Right lobe of liver (tissue), 4 donors: ENCODE measurements around the gene LOXL1.

Experiments used
- CTCF ChIP-seq, 4 donors: fragments of 200-600 bp in 3 of 4; fragments of 450-650 bp in 1 of 4; IDR thresholded peaks; one replicate each; pipeline versions ENCODE4 v1.5.1 to v1.8.0; 2016 to 2022; ENCODE audit warnings: antibody characterized with exemption in 4 of 4, mild to moderate bottlenecking in 2 of 4
- POLR2A ChIP-seq: fragments of 450-650 bp; IDR thresholded peaks from one replicate; pipeline ENCODE4 v1.6.1; 2017; ENCODE audit warnings: antibody characterized with exemption, mild to moderate bottlenecking
- donor health status: DM: no; HTN: no; CAD: no.
- donor health status: DM: no; HTN: no; CAD: no.
- donor health status: DM: no; HTN: yes; CAD: no.

DNA sequence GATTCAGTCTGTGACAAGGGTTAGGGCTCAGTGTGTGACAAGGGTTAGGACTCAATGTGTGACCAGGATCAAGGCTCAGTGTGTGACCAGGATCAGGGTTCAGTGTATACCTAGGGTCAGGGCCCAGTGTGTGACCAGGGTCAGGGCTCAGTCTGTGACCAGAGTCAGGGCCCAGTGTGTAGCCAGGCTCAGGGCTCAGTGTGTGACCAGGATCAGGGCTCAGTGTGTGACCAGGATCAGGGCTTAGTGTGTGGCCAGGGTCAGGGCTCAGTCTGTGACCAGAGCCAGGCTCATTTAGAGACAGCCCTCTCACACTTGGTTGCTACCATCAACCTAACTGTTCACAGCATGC, 24.2 kb downstream of the LOXL1 start:
- no peak for TF ChIP-seq CTCF (IDR thresholded peaks at IDR 0.05)
- no peak for TF ChIP-seq POLR2A
